ENCODE results near the gene CD59. TPM values are rescaled to one million over a fixed set of nuclear protein-coding genes. Genes with fewer than 3 reads are reported as not detected.
A peak's percentile ranks its signal among the peaks of the same experiment; 100 is the strongest.

CD59 gene
- total and polyA plus RNA-seq, 2 of the 13 experiments (the other 11 are each of a cell fraction or from before 2014, with no cell fraction given) = 127 to 289 TPM

DNA sequence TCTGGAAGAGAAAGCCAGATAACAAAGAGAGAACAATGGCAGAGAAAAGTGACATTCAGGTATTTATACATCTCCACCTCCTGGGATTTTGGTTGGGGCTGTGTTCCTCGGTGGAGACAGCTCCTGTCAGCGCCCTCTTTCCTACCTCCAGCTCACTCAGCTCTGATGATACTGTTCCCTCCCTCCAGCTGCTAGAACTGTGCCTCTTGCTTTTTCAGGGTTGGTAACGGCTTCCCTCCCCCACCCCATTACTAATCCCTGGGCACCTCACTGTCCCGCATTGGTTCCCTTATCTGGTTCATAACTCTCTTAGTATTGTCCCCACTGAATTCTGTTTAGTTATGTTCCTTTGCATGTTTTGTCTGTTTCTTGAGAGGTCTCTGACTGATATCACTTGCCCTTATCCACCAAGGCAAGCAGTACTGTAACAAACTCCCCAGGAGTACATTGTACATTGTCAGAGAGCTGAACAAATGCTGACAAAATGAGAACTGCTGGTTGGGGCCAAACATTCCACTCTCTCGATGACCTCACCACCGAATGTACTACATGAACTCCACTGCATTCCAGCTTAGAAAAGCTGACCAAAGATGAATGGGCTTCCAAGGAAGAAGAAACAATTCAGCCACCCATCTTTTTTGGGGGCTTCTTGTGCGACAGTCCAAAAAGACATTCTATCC is 43.8 kb upstream of the CD59 start:
- Histone ChIP-seq H3K4me3 (replicated peaks in 1 of 3; ENCODE audit: insufficient read depth in 1 of 3, low read depth in 2 of 3, low read length in 3 of 3) (no peak overlapping the region), H3K27ac (ENCODE audit: extremely low read length, insufficient read depth, low read length) (no peak overlapping the region), H3K4me2 (ENCODE audit: low read depth, low read length) (no peak overlapping the region), H3K9me3 (ENCODE audit: low read length) (no peaks in the 10 kb centered on the region), H3K27me3 (ENCODE audit: control insufficient read depth in 1 of 2, insufficient read depth in 2 of 2, low read length in 2 of 2) (peaks cover 2 to 40% of the 10 kb centered on the region in 2 experiments; a peak in 2 of 5 replicates), H3K79me2 (ENCODE audit: insufficient read depth, low read length) (no peaks in the 10 kb centered on the region), H3K9ac (ENCODE audit: insufficient read depth, low read depth, low read length) (no peak overlapping the region), H3K36me3 (replicated peaks in 1 of 2; ENCODE audit: control insufficient read depth in 1 of 2, insufficient read depth in 2 of 2, low read length in 2 of 2) (no peaks in the 10 kb centered on the region), H4K20me1 (ENCODE audit: insufficient read depth, low read length) (no peaks in the 10 kb centered on the region), H3K4me1 (ENCODE audit: insufficient read depth, low read length) (peaks cover 8% of the 10 kb centered on the region; the same call in 1 of the 2 replicates), H2AFZ (ENCODE audit: low read length) (no peak overlapping the region)
- 22% methylated on average over 7 of the region's 7 CpGs for WGBS (ENCODE audit: low lambda C conversion rate)
- no peak for TF ChIP-seq MYC (CRISPR knock-in tag; IDR thresholded peaks at IDR 0.05; ENCODE audit: borderline replicate concordance)
- peak; percentile 19 for TF ChIP-seq TEAD3 (CRISPR knock-in tag; optimal IDR thresholded peaks at IDR 0.05; ENCODE audit: borderline replicate concordance)
- TF ChIP-seq ZNF761 (CRISPR knock-in tag; conservative IDR thresholded peaks at IDR 0.05) = no peak
- TF ChIP-seq, protein P1, sequence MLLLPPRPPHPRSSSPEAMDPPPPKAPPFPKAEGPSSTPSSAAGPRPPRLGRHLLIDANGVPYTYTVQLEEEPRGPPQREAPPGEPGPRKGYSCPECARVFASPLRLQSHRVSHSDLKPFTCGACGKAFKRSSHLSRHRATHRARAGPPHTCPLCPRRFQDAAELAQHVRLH (CRISPR knock-in tag; IDR thresholded peaks at IDR 0.05; ENCODE audit: borderline replicate concordance, low read depth) = no peak
- TF ChIP-seq, protein P2, sequence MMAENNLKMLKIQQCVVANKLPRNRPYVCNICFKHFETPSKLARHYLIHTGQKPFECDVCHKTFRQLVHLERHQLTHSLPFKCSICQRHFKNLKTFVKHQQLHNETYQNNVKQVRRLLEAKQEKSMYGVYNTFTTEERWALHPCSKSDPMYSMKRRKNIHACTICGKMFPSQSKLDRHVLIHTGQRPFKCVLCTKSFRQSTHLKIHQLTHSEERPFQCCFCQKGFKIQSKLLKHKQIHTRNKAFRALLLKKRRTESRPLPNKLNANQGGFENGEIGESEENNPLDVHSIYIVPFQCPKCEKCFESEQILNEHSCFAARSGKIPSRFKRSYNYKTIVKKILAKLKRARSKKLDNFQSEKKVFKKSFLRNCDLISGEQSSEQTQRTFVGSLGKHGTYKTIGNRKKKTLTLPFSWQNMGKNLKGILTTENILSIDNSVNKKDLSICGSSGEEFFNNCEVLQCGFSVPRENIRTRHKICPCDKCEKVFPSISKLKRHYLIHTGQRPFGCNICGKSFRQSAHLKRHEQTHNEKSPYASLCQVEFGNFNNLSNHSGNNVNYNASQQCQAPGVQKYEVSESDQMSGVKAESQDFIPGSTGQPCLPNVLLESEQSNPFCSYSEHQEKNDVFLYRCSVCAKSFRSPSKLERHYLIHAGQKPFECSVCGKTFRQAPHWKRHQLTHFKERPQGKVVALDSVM (CRISPR knock-in tag; IDR thresholded peaks at IDR 0.05) = no peak
- no peak for TF ChIP-seq HIVEP1 (CRISPR knock-in tag; IDR thresholded peaks at IDR 0.05)
- TF ChIP-seq MAFF (IDR thresholded peaks at IDR 0.05; ENCODE audit: low read depth, low read length) = 0 out of 2 replicates have a peak, but pooled peaks have one; percentile 2
- TF ChIP-seq ZNF432 (CRISPR knock-in tag; IDR thresholded peaks at IDR 0.05; ENCODE audit: borderline replicate concordance) = no peak
- DNase-seq (ENCODE audit: low spot score) (peak; percentile 11), FAIRE-seq (no peak), ATAC-seq (peak; percentile 52; the same call in 1 of the 3 replicates)
- in situ Hi-C loops (cut with HindIII; ENCODE audit: extremely low pct_ligation_motif_present, low pct_unique_long_range_greater_than_20kb) = no loop called here
- BruUV-seq (replicated peaks) = no TSS peak
- intact Hi-C loops (cut with micrococcal nuclease; ENCODE audit: unreplicated experiment) = no loop called here
- ChIA-PET POLR2A (no interaction called here), CTCF (ENCODE audit: low intra/inter-chr PET ratio, low total read pairs) (no interaction called here)

Data from HepG2 (cell line).